HG02870 (cell line): Measurements from ENCODE around the gene PTPRN2.

Experiments used
- ATAC-seq: cut with Tn5 transposase; IDR thresholded peaks from one replicate; pipeline ENCODE4 v1.9.1; 2021; ENCODE audit warnings: mild to moderate bottlenecking, moderate library complexity; ENCODE audit not compliant: unreplicated experiment

PTPRN2 gene

GRCh38 chr7:158085741-158086695 lies 501.6 kb downstream of the PTPRN2 start:
- no peak for ATAC-seq

GRCh38 chr7:158084555-158084954 lies 503.1 kb downstream of the PTPRN2 start:
- ATAC-seq, result no peak

DNA sequence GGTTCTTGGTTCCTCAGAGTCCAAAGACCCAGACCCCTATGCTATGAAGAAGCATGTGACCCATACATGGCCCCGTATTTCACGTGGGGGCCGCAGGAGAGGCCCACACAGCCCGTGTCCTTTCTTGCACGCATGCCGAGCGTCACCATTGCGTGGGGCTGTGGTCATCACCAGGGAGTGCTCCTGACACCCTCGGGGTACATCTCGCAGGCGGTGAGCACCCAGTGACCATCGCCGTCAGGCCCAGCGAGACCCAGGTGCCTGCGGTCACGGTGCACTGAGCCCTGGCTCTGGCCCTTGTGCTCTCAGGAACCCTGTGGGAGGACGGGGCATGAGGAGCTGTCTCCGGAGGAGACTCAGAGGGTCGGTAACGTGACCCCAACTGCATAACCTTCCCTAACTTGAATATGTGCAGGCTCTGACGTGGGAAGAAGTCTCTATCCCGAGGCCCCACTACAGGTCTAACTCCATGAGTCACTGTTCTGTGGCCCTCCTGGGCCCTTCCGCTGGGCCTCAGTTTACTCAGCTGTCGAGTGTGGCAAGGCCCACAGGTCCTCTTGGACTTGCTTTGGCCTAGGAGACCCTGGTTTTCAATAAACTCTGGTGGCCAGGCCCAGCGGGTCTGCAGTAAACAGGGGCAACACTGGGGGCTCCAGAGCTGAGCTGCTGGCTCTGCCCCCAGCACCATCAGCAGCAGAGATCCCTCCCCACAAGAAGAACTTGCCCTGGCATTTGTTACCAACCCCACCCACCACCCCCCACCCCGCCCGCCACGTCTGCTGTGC lies 503.9 kb downstream of the PTPRN2 start:
- ATAC-seq, result no peak

DNA sequence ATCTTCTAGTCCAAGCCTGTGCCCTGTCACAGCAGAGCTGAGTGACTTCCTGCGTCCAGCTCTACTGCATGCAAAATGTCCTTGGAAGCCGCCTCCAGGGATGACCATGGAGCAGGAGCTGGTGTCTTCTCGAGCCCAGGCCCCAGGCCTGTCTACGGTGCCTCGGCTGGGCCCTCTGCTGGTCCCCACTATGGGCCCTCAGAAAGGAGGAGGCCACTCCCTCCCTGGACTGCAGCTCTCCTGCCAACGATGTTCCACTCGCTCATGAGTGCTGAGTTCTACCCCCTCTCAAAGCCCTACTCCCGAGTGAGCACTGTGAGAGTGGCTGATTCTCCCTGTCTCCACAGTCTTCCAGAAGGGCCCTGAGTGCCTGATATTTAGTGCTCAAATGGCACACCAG lies 504.9 kb downstream of the PTPRN2 start:
- no peak for ATAC-seq

- no peak for ATAC-seq
These were observed 506.7 kb downstream of the PTPRN2 start for GRCh38 chr7:158080899-158081445.

- no peak for ATAC-seq
These were observed 509.4 kb downstream of the PTPRN2 start for GRCh38 chr7:158077934-158078910.

DNA sequence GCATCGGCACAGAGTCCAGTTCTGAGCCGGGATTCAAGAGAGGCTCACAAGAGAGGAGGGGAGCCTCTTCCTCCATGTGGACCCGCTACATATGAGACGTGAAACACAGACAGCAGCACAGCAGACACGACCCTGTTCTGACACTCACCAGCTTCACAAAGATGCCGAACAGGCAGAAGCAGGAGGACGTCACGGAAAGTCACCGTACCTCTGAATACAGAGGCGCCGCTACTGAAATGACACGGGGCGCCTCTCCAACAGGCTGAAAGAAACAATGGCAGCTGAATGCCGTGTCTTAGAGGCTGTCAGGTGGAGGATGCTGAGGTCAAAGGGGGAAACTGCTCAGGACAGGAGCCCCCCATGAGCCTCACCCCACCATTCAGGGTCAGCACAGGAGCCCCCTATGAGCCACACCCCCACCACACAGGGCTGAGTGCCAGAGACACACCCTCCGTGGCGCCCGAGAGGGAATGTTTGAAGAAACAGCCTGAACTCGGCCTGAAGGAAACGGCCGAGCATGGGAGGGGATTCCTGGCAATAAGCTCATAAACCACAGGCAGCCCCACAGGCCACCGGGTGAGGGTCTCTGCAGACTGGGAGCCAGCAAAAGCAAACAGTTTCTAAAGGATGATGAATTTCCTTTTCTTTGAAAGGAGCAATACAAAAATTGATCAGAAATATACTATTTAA lies 510.3 kb downstream of the PTPRN2 start:
- no peak for ATAC-seq

DNA sequence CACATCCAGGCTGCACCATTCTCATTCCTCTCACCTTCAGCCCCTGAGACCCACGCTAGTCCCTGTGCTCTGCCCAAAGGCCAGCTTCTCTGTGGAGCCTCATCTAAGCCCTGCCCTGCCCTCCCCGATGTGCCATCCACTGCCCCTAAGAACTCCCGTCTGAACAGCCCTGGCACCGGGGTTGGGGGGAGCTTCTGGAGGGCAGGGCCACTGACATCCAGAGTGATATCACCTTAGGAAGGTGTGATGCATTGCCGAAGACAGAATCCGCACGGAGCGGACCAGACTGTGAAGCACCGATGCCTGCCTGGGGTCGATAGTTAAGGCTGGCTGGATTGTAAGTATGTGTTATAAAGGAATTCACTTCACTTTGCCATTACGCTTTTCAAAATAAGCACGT lies 511.0 kb downstream of the PTPRN2 start:
- ATAC-seq, result no peak

DNA sequence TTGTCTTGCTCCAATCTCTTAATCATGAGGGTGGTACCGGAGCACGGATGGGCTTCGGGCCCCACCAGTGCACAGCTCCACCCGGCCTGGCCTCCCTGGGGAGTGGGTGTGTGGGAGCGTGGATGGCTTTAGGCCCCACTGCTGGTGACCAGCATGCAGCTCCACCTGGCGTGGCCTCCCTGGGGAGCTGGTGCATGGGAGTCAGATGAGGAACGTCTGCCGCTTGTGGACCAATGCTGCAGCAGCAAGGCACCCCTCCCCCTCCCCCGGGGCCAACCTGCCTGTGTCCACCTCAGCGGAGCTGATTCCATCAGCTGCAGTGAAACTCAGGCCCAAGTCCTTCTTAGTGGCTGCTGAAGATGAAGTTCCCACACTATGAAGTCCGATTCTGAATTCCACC lies 511.4 kb downstream of the PTPRN2 start:
- ATAC-seq, result no peak

DNA sequence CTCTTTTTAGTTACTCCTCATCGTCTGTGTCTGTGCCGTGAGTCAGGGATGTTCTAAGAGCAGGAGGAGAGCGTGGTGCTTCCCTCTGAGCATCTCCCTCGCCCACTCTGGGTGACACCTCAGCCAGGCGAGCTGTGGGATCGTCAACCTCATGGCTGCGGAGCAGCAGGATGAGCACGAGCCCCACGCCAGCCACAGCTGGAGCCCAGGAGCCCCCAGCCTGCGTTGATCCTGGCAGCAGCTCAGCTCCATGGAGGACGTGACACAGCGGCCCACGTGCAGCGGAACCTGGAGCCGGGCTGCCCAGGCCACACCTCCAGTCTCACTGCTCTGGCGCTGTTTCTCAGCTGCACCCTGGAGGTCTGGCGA lies 512.0 kb downstream of the PTPRN2 start:
- no peak for ATAC-seq

DNA sequence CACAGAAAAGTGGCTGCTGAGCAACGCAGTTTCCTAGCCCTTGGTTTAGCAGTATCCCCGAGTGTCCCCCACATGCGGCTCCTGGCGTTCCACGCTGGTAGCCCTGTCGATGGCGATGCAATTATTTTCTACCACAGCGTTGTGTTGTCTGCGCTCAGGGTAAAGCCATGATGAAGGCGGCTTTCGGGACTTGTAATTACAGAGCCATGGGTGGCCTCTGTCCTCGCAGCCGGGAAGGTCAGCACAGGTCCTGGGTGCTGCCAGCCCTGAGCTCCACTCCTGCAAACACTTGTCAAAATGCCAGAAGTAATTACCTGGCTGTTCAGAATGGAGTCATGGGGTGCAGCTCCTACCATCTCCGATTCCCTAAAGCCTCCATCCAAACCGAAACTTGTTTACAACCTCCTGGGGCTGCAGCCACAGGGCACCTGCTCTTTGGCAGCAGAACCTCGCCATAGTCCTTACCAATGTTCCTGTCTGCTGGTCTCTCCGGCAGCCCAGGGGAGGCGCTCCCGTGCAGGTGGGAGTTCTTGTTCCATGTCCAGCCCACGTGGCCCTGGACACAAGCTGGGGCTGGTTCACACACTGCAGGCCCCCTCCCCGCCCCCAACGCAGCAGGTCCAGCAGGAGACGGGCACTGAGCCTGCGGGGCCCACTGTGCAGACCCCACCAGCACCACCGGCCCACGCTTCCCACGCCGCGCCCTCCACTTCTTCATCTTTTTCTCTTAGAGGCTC lies 512.6 kb downstream of the PTPRN2 start:
- no peak for ATAC-seq

DNA sequence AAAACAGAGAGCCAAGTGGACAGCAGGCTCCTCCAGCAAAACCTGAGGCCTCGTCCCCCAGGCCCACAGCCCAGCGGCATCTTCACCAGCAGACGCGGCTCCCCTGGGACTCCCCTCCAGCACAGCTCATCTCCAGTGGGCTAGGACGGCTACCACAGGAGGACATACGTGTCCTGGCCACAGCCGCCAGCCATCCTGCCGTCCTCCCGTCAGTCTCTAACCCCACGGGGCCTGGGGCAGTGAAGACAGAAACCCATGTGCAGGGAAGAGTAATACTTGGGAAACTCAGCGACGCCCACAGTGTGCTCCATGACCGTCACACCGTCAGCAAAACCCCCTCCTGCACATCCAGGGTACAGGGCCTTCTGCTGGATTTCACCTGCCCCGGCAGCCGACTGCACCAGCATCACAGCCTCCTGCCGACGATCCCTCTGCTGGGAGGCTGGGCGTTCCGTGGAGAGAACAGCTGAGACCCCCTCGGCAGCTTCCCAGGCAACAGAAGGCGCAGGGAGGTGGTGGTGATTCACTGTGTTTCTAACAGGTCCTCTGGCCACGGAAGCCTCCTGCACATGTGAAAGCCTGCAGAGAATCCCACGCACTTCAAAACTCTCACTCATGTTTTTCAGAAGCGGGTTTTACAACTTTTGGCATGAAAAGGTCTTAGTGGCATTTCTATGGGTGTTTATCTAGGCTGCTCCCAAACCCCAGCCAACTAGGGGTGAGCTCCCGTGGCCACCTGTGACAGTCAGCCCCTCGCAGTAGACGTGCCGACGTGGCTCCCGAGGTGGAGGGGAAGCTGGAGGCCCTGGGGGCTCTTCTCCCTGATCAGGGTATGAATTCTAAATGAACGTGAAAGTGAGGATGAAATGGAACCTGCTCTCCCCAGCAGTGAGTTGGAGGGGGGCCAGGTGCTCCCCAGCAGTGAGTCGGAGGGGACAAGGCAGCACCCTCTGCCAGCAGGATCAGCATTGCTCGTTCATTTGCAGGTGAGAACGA lies 513.5 kb downstream of the PTPRN2 start:
- no peak for ATAC-seq

DNA sequence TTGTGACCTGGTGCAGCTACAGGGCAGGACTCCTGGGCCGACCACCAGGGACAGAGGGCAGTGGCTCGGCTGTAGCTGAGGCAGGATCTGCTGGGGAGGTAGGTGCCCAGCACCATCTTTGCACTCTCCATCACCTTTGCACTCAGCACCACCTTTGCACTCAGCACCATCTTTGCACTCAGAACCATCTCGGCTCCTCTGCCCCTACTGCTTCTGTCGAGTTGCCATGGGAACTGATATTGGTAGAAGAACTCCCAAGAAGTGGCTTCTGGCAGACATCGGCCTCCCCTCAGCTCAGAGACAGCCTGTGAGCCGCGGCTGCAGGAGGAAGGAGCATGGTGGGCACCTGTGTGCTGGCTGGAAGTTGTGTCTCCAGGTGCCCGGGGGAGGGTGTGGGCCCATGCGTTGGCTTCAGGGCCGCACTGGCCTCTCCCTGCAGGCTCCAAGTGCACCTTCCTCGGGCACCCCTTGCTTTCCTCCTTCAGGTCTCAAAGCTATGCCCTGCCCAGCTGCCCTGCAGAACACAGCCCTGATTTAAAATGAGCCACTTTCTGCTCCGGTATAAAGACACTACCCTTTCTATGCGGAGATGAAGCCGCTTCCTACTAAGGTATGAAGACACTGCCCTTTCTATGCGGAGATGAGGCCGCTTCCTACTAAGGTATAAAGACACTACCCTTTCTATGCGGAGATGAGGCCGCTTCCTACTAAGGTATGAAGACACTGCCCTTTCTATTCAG lies 514.5 kb downstream of the PTPRN2 start:
- ATAC-seq, result no peak

- no peak for ATAC-seq
These were observed 517.3 kb downstream of the PTPRN2 start for GRCh38 chr7:158070222-158070920.

DNA sequence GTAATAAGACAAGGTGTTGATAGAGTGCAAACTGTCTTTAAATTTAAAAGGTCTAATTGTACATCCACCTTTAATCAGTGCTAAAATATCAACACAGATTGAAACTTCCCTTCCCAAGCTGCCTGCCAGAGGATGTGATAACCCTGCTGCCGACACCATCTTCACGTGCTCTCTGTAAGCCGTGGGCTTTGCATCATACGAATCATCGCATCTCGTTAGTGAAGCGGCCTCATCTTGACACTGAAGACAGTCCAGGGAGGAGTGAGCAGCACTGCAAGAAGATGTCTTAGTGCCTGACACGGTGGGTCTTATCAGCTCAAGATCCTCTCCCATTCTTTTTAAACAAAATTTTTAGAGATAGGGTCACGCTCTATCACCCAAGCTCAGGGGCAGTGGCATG lies 518.8 kb downstream of the PTPRN2 start:
- ATAC-seq, result no peak

GRCh38 chr7:158067931-158068482 lies 519.6 kb downstream of the PTPRN2 start:
- ATAC-seq, result no peak
